ENCODE results near the gene NUCB2. TPM values are rescaled to one million over a fixed set of nuclear protein-coding genes. Genes with fewer than 3 reads are reported as not detected.
"Not testable (repeated sequence)": the region's sequence is repeated elsewhere in the genome, so short reads cannot be mapped to it uniquely, and the experiment has no call there.

Gene NUCB2
- total and polyA plus RNA-seq, 2 donors, result 198 to 374 TPM

DNA sequence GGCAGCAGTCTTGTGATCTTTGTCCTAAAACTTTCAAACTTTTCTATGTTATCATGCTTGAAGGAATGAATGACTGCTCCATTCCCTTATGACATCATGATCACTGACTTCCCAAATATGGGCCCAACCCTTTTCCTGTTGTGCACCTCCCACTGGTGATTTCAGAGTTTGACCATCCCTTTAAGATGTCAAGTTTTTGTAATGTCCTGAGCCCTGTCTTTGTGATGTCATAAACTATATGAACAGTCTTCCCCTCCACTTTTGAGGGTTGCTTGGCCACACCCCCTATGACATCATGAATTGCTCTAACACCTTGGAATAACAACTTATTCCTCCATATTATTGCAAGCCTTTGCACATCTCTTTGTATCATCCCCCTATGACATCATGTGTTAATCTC, 16.5 kb upstream of the NUCB2 start:
- no peak overlapping the region for H3K27ac ChIP-seq (ENCODE audit: low read depth in 1 of 2, low read length in 1 of 2)
- DNase-seq (ENCODE audit: low read depth in 6 of 9, low spot score in 9 of 9), result no peak

DNA sequence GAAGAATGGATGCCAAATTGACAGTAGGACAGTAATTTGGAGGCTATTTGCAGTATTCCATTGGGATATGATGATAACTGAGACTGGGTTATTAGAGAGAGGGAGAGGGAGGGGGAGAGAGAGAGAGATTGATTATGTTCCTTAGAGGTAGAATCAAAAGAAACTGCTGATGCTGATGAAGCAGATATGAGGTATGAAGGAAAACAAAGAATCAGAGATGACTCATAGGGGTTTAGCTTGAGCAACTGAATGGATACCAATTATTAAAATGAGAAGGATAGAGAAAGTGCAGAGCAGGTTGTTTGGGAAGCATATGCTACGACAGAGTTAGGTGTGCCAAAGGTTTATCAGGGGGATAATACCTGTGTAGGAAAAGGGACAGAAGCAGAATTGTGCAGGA, 12.8 kb upstream of the NUCB2 start:
- WGBS, result 94% methylated on average over 1 of the region's 1 CpG
- no peak overlapping the region for H3K27ac ChIP-seq (ENCODE audit: low read depth in 1 of 2, low read length in 1 of 2)
- H3K4me3 ChIP-seq (ENCODE audit: low read length in 2 of 2), result no peak overlapping the region
- H3K9me3 ChIP-seq (ENCODE audit: control insufficient read depth in 2 of 2, insufficient read depth in 1 of 2, low read length in 1 of 2), result no peaks in the 10 kb centered on the region
- no peak for DNase-seq (ENCODE audit: low read depth in 6 of 9, low spot score in 9 of 9)
- H3K36me3 ChIP-seq (ENCODE audit: control insufficient read depth in 2 of 2, insufficient read depth in 2 of 2, low read length in 1 of 2), result no peaks in the 10 kb centered on the region
- peaks cover 0 to 2% of the 10 kb centered on the region in 2 donors for H3K4me1 ChIP-seq (ENCODE audit: control insufficient read depth in 2 of 2, insufficient read depth in 2 of 2, low read length in 2 of 2)
- no peaks in the 10 kb centered on the region for H3K27me3 ChIP-seq (ENCODE audit: control insufficient read depth in 2 of 2, insufficient read depth in 1 of 2, low read length in 1 of 2)

More for the DNA sequence above, 16.5 kb upstream of the NUCB2 start:
- no peaks in the 10 kb centered on the region for H3K36me3 ChIP-seq (ENCODE audit: control insufficient read depth in 2 of 2, insufficient read depth in 2 of 2, low read length in 1 of 2)
- no peaks in the 10 kb centered on the region for H3K27me3 ChIP-seq (ENCODE audit: control insufficient read depth in 2 of 2, insufficient read depth in 1 of 2, low read length in 1 of 2)
- no peaks in the 10 kb centered on the region for H3K9me3 ChIP-seq (ENCODE audit: control insufficient read depth in 2 of 2, insufficient read depth in 1 of 2, low read length in 1 of 2)
- H3K4me3 ChIP-seq (ENCODE audit: low read length in 2 of 2), result no peak overlapping the region
- no peaks in the 10 kb centered on the region for H3K4me1 ChIP-seq (ENCODE audit: control insufficient read depth in 2 of 2, insufficient read depth in 2 of 2, low read length in 2 of 2)

DNA sequence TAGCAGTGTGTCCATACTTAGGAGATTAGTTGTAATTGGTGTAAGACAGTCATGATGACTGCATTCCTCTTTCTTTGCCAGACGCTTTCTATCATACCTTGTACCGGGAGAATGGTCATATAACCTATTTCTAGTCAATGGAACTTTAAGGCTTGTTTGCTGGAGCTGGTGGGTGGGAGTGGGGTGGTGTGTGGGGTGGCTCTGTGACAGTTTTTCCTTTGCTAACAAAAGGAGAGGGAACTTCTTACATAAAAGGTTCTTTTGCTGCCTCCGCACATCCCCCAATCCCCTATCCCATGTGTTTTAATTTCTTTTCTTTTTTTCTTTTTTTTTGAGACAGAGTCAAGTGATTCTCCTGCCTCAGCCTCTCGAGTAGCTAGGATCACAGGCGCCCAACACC, 9.8 kb upstream of the NUCB2 start:
- Histone ChIP-seq H3K4me1 (ENCODE audit: control insufficient read depth in 2 of 2, insufficient read depth in 2 of 2, low read length in 2 of 2) (peaks cover 0 to 2% of the 10 kb centered on the region in 2 donors), H3K27ac (ENCODE audit: low read depth in 1 of 2, low read length in 1 of 2) (no peak overlapping the region), H3K9me3 (ENCODE audit: control insufficient read depth in 2 of 2, insufficient read depth in 1 of 2, low read length in 1 of 2) (no peaks in the 10 kb centered on the region), H3K27me3 (ENCODE audit: control insufficient read depth in 2 of 2, insufficient read depth in 1 of 2, low read length in 1 of 2) (no peaks in the 10 kb centered on the region), H3K4me3 (ENCODE audit: low read length in 2 of 2) (no peak overlapping the region), H3K36me3 (ENCODE audit: control insufficient read depth in 2 of 2, insufficient read depth in 2 of 2, low read length in 1 of 2) (no peaks in the 10 kb centered on the region)
- WGBS, result 98% methylated on average over 5 of the region's 5 CpGs
- DNase-seq (ENCODE audit: low read depth in 6 of 9, low spot score in 9 of 9), result no peak

DNA sequence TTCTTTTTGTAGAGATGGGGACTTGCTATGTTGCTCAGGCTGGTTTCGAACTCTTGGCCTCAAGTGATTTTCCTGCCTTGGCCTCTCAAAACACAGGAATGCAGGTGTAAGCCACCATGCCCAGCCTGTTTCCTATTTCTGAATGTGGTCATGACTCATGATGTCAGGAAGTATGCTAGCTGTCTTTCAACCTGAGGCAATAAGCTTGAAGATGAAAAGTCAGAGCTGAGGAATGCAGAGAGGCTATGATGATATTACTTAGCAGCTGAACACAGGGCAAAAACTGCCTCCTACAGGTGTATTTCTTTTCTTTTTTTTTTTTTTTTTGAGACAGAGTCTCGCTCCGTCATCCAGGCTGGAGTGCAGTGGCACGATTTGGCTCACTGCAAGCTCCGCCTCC, 9.0 kb upstream of the NUCB2 start:
- Histone ChIP-seq H3K9me3 (ENCODE audit: control insufficient read depth in 2 of 2, insufficient read depth in 1 of 2, low read length in 1 of 2) (no peaks in the 10 kb centered on the region), H3K4me3 (ENCODE audit: low read length in 2 of 2) (no peak overlapping the region), H3K4me1 (ENCODE audit: control insufficient read depth in 2 of 2, insufficient read depth in 2 of 2, low read length in 2 of 2) (peaks cover under 1 to 2% of the 10 kb centered on the region in 2 donors), H3K27me3 (ENCODE audit: control insufficient read depth in 2 of 2, insufficient read depth in 1 of 2, low read length in 1 of 2) (no peaks in the 10 kb centered on the region), H3K27ac (ENCODE audit: low read depth in 1 of 2, low read length in 1 of 2) (no peak overlapping the region), H3K36me3 (ENCODE audit: control insufficient read depth in 2 of 2, insufficient read depth in 2 of 2, low read length in 1 of 2) (no peaks in the 10 kb centered on the region)
- DNase-seq (ENCODE audit: low read depth in 6 of 9, low spot score in 9 of 9), result no peak
- WGBS, result 99% methylated on average over 5 of the region's 5 CpGs

DNA sequence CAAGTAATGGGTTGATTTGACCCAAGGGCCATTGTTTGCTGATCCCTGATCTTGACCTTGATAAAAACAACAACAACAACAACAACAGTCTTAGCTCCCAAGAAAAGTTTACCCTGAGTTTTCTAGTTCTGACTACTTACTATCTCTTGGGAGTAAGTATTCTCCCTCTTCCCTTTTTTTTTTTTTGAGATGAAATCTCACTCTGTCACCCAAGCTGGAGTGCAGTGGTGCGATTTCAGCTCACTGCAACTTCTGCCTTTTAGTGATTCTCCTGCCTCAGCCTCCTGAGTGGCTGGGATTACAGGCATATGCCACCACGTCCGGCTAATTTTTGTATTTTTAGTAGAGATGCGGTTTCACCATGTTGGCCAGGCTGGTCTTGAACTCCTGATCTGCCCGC, 8.0 kb upstream of the NUCB2 start:
- not testable (repeated sequence) for H3K27ac ChIP-seq (ENCODE audit: low read depth in 1 of 2, low read length in 1 of 2); H3K9me3 ChIP-seq (ENCODE audit: control insufficient read depth in 2 of 2, insufficient read depth in 1 of 2, low read length in 1 of 2); DNase-seq (ENCODE audit: low read depth in 6 of 9, low spot score in 9 of 9); H3K4me3 ChIP-seq (ENCODE audit: low read length in 2 of 2); H3K36me3 ChIP-seq (ENCODE audit: control insufficient read depth in 2 of 2, insufficient read depth in 2 of 2, low read length in 1 of 2); H3K27me3 ChIP-seq (ENCODE audit: control insufficient read depth in 2 of 2, insufficient read depth in 1 of 2, low read length in 1 of 2); H3K4me1 ChIP-seq (ENCODE audit: control insufficient read depth in 2 of 2, insufficient read depth in 2 of 2, low read length in 2 of 2)
- 96% methylated on average over 5 of the region's 5 CpGs for WGBS

DNA sequence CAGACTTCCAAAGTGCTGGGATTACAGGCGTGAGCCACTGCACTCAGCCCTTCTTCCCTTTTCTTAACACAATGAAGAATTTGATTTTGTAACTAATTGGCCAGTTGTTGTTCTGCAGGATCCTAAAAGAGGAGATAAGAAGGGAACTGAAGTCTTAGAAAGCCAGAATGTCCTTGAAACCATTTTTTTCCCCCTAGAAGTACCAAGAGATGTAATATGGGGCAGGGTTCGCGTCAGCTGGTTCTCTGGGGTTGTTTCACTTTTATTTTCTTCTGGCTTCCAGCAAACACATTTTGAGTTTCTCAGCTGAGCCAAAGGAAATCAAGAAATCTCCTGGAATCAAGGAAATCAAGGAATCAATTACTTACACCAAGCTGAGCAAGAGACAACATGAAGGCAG, 7.6 kb upstream of the NUCB2 start:
- Histone ChIP-seq H3K4me3 (ENCODE audit: low read length in 2 of 2) (no peak overlapping the region), H3K36me3 (ENCODE audit: control insufficient read depth in 2 of 2, insufficient read depth in 2 of 2, low read length in 1 of 2) (no peaks in the 10 kb centered on the region), H3K27ac (ENCODE audit: low read depth in 1 of 2, low read length in 1 of 2) (no peak overlapping the region), H3K9me3 (ENCODE audit: control insufficient read depth in 2 of 2, insufficient read depth in 1 of 2, low read length in 1 of 2) (no peaks in the 10 kb centered on the region), H3K27me3 (ENCODE audit: control insufficient read depth in 2 of 2, insufficient read depth in 1 of 2, low read length in 1 of 2) (no peaks in the 10 kb centered on the region), H3K4me1 (ENCODE audit: control insufficient read depth in 2 of 2, insufficient read depth in 2 of 2, low read length in 2 of 2) (peaks cover 8 to 13% of the 10 kb centered on the region in 2 donors)
- WGBS, result 95% methylated on average over 3 of the region's 3 CpGs
- DNase-seq (ENCODE audit: low read depth in 6 of 9, low spot score in 9 of 9), result no peak

DNA sequence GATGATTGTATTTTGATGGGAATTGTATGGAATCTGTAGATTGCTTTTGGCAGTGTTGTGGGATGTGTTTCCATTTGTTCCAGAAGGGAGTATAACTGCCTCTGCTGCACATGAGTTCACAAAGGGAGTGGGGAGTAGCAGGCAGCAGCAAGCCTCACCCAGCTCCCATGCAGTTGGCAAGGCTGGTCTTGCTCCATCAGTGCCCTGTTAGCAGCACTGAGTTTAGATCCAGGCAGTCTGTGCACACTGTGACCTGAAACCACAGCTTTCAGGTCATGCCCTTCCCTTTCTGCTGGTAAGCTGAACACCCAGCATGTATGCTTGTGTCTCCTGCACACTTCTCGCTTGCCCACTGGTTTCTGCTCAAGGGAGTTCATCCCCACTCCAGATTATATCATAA, 3.7 kb upstream of the NUCB2 start:
- DNase-seq (ENCODE audit: low read depth in 6 of 9, low spot score in 9 of 9), result no peak
- Histone ChIP-seq H3K27ac (ENCODE audit: low read depth in 1 of 2, low read length in 1 of 2) (no peak overlapping the region), H3K27me3 (ENCODE audit: control insufficient read depth in 2 of 2, insufficient read depth in 1 of 2, low read length in 1 of 2) (no peaks in the 10 kb centered on the region), H3K4me3 (ENCODE audit: low read length in 2 of 2) (no peak overlapping the region), H3K9me3 (ENCODE audit: control insufficient read depth in 2 of 2, insufficient read depth in 1 of 2, low read length in 1 of 2) (no peaks in the 10 kb centered on the region), H3K4me1 (ENCODE audit: control insufficient read depth in 2 of 2, insufficient read depth in 2 of 2, low read length in 2 of 2) (peaks cover 11 to 38% of the 10 kb centered on the region in 2 donors), H3K36me3 (ENCODE audit: control insufficient read depth in 2 of 2, insufficient read depth in 2 of 2, low read length in 1 of 2) (no peaks in the 10 kb centered on the region)
- WGBS, result 94% methylated on average over 1 of the region's 1 CpG

DNA sequence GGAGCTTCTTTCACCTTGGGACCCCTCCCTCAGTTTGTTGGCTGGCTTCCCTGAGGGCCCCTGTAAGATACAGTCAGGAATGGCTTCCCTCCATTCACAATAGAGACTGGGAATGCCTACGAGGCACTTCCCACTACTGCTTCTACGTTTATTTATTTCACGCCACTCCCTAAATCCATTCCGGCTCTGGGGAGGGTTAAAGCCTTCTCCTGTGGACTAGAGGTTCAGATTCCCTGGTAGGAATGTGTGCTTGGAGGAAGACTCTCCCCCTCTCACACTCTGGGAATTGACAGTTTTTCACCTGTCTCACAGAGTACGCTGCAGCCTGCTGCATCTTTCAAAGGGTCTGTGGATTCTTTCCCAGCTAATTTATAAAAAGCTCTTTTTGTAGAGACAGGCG, 3.3 kb upstream of the NUCB2 start:
- H3K4me3 ChIP-seq (ENCODE audit: low read length in 2 of 2), result no peak overlapping the region
- no peaks in the 10 kb centered on the region for H3K9me3 ChIP-seq (ENCODE audit: control insufficient read depth in 2 of 2, insufficient read depth in 1 of 2, low read length in 1 of 2)
- DNase-seq (ENCODE audit: low read depth in 6 of 9, low spot score in 9 of 9), result no peak
- no peaks in the 10 kb centered on the region for H3K27me3 ChIP-seq (ENCODE audit: control insufficient read depth in 2 of 2, insufficient read depth in 1 of 2, low read length in 1 of 2)
- WGBS, result 89% methylated on average over 6 of the region's 6 CpGs
- H3K27ac ChIP-seq (ENCODE audit: low read depth in 1 of 2, low read length in 1 of 2), result no peak overlapping the region
- H3K4me1 ChIP-seq (ENCODE audit: control insufficient read depth in 2 of 2, insufficient read depth in 2 of 2, low read length in 2 of 2), result peaks cover 11 to 39% of the 10 kb centered on the region in 2 donors
- no peaks in the 10 kb centered on the region for H3K36me3 ChIP-seq (ENCODE audit: control insufficient read depth in 2 of 2, insufficient read depth in 2 of 2, low read length in 1 of 2)

DNA sequence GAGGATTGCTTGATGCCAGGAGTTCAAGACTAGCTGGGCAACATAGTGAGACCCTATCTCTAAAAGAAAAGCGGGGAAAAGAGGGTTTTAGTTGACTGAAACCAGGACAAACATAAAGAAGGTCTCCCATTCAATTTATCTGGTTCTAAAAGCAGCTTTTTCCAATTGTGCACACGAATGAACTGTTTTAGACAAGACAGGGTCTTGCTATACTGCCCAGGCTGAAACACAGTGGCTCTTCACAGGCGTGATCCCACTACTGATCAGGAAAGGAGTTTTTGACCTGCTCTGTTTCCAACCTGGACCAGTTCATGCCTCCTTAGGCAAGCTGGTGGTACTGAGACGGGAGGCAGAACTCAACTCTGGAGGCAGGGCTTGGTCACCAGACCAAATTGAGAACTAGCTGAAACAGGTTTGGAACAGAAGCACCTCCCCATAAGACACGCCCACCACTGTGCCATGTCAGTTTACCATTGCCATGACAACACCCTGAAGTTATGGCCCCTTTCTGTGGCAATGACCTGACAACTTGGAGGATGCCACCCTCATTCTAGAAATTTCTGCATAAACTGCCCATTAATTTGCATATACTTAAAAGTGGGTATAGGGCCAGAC, 2.8 kb upstream of the NUCB2 start:
- H3K36me3 ChIP-seq (ENCODE audit: control insufficient read depth in 2 of 2, insufficient read depth in 2 of 2, low read length in 1 of 2), result no peaks in the 10 kb centered on the region
- H3K27me3 ChIP-seq (ENCODE audit: control insufficient read depth in 2 of 2, insufficient read depth in 1 of 2, low read length in 1 of 2), result no peaks in the 10 kb centered on the region
- WGBS, result 90% methylated on average over 5 of the region's 5 CpGs
- peaks cover 11 to 41% of the 10 kb centered on the region in 2 donors for H3K4me1 ChIP-seq (ENCODE audit: control insufficient read depth in 2 of 2, insufficient read depth in 2 of 2, low read length in 2 of 2)
- no peaks in the 10 kb centered on the region for H3K9me3 ChIP-seq (ENCODE audit: control insufficient read depth in 2 of 2, insufficient read depth in 1 of 2, low read length in 1 of 2)
- peak in 4 of 9 donors; percentile 45 to 68 (median 52) for DNase-seq (ENCODE audit: low read depth in 6 of 9, low spot score in 9 of 9)
- H3K27ac ChIP-seq (ENCODE audit: low read depth in 1 of 2, low read length in 1 of 2), result no peak overlapping the region
- no peak overlapping the region for H3K4me3 ChIP-seq (ENCODE audit: low read length in 2 of 2)

Data from thymus (tissue), 11 donors.